Iris pigment epithelial cell (primary cell): ENCODE data around the gene DHRS12.

Experiments used
- DNase-seq: peaks from one replicate; pipeline ENCODE4 v3.0.0-alpha.2; 2011; ENCODE audit warnings: low read depth

The DHRS12 gene

DNA sequence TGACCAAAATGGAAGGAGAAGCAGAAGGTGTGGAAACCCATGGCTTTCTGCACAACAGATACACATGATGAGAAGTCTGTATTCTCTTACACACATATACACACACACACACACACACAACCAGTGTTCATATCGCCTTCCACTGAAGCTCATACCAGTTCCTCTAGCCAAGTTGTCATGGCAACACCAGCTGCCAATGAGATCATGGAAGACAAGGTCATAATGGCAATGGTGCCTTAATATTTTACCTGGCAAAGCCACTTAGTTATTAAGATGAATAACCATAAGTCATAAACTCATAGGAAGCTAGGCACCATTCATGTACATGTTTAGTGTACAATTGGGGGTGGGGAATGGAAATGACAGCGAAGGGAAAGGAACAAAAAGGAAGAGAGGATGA, 2.6 kb upstream of the DHRS12 start:
- DNase-seq = peak; percentile 53

- DNase-seq = no peak
Observed at GRCh38 chr13:51805925-51806324, 2.0 kb upstream of the DHRS12 start.

DNA sequence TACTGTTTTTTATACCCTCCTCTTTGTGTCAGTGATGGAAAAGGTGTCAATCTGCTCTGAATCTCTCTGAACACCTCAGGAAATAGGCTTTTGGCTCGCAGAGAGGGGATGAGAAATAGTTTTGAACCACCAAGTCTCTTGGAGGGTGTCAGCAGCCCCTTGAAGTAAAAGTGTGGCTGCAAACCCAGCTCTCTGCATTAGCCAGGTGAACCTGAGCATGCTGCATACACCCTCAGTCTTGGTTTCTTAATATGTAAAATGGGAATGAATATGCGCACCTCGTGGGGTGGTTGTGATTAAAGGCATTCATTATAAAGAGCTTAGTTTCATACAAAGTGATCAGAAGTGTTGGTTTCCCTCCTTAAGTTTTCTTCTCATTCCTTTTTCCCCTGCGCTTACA, 1.4 kb upstream of the DHRS12 start:
- DNase-seq = no peak

GRCh38 chr13:51804295-51805172, 571 bp upstream of the DHRS12 start:
- no peak for DNase-seq

GRCh38 chr13:51802631-51803418, 1.1 kb downstream of the DHRS12 start:
- no peak for DNase-seq

DNA sequence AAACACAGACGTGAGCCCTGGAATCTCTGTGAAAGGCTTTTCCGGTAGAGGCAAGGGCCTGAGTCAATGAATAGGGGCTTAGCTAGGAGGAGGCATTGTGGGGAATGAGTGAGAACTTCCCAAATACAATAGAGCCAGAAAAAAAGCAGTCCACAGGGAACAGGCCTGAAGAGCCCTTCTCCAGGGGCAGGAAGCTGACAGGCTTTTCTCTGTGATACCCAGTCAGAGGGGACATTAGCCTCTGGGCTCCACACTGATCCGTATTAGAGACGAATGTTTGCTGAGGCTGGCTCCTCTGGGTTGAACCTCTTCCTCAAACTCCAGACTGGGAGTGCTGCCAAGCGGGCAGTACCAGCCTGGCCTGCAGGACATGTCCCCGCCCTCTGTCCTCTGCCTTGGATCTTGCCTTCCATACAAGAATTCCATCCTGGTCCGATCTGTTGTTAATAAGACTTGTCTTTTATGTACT, 2.3 kb downstream of the DHRS12 start:
- DNase-seq = no peak

GRCh38 chr13:51800486-51800885, 3.5 kb downstream of the DHRS12 start:
- no peak for DNase-seq

DNA sequence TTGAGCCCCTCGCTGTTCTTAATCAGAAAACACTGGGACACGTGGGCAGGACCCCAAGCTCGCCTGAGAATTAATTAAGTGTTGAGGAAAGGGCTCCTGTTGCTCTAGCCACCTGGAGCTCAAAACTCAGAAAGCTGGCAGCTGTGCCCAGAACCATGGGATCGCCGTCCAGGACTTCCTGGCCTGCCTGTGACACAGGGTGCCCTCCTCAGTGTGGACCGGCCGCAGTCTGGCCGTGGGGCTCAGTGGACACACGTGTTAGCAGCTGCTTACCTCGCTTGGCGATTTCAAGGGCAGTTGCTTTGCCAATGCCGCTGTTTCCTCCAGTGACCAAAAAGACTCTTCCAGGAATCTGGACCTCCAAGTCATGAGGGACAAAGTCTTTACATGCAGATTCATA, 4.7 kb downstream of the DHRS12 start:
- no peak for DNase-seq

- DNase-seq = peak; percentile 63
Observed at GRCh38 chr13:51797664-51798488, 6.1 kb downstream of the DHRS12 start.

DNA sequence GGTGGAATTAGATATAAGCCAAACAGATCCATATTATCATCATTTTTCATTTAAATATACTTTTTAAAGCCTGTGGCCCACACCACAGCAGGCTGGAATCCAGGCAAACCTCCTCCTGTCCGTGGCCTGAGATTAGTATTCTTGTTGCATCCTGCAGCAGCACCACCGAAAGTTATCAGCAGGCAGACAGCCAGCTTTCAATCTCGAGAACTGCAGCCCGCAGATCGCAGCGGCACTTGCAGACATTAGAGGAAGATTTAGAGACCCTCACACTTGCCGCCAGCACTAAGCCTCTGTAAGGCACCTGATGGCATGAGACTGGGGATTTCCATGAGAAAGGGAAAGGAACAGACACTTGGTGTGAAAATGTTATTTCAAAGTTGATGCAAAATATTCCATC, 7.4 kb downstream of the DHRS12 start:
- no peak for DNase-seq

- DNase-seq = no peak
Observed at GRCh38 chr13:51795419-51795818, 8.5 kb downstream of the DHRS12 start.

GRCh38 chr13:51794964-51795363, 9.0 kb downstream of the DHRS12 start:
- DNase-seq = no peak

DNA sequence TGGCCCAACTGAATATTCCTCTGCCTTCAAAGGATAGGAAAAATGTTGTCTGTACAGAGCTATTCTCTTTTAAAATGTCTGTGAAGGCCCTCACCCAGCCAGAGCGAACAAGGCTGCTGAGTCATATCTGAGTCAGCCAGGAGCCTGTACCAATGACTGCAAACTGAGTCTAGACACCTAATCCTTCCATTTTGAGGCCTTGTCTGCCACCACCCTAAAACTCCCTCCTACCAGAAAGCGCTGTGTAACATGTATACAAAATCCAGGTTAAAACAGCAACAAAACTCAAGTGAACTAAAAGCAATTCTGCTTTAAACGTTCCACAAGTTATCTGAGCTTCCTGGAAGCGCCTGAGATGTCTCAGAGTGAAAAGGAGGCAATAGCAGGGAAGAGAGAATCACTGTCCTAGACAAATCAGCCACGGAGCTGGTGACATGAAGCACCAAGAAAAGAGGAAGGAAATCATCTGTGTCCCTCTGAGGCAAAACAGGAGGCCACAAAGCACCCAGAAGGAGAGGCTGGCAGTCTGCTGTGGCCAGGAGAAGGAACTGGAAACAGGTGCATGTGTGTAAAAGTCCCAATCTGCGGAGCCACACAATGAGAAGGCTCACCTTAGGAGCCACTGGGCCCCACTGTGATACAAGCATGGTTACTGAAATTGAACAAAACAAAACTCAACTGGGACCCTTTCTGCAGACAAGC, 10.2 kb downstream of the DHRS12 start:
- peak; percentile 95 for DNase-seq

DNA sequence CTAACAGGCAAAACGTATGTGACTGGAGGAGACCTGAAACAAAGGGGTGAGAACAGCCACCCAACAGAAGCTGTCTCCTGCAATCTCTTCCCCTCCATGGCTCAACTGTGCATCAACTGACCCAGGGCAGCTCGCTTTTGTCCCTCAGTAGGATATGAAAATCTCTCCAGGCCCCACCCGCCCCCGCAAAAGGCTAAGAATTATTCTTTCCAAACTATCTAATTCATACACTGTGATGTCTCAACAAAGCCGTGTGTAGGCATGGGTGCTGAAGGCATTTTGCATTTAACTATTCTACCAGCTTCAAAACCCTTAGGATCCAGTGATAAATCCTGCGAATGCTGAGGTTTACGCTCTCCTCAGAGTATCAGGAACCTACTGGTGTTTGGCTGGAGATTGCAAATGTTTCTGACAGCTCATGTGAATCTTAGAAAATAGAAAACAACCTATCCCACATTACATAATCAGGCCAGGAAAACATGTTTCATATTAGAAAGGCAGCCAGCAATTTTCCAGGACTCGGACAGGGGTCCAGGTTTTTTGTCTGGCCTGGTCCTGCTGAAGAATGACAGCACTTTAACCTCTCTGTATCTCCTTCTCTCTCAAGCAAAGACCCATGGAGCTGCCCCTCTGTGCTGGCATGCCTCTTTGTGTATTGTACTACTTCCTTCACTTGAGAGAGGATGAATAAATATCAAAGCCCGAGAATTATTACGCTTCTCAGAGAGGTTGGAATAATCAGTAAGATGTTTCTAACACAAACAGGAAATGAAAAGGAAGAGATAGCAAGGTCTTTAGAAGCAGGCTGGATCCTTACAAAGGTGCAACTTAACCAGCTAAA, 17.3 kb downstream of the DHRS12 start:
- DNase-seq = no peak

- DNase-seq = no peak
Observed at GRCh38 chr13:51785712-51786424, 18.1 kb downstream of the DHRS12 start.

DNA sequence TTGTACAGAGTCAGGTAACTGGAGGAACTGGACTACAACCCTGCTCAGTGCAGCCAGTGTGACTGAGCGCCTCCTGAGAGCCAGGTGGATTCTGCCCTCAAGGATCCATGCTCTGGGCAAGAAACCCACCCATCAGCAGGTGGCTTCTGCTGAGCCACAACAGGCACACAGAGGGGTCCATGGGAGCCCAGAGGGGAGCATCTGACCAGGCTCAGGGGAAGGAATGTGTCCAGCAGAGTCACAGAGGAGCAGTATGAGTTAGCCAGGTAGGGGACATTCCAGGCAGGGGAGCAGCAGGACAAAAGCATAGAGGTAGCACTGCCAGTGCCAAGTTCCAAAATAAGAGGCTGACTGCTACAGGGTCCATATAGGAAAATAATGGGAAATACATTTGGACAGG, 19.9 kb downstream of the DHRS12 start:
- no peak for DNase-seq

DNA sequence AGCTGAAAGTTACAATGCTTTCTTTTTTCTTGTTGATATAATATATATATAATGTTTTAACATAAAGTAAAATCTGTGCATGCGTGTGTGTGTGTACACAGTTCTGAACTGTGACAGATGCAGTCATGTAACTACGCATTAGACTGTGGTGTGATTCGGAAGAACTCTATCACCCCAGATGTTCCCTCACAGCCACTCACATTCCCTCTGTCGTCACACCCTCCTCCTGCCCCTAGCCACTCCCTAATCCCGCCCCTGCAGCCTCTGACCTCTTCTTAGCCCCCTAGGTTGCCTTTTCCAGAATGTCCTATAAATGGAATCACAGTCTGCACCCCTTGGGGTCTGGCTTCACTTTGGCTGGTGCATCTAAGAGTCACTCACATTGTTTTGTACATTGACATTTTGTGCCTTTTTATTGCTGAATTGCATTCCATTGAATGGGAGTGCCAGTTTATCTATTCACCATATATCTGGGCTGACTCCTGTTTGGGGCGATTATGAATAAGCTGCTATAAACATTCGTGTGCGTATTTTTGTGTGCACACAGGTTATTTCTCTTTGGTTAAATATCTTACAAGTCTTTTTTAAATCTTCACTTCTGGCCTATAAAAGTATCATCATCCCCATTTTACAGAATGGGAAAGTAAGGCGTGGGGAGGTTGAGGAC, 20.4 kb downstream of the DHRS12 start:
- no peak for DNase-seq

GRCh38 chr13:51782026-51782710, 21.8 kb downstream of the DHRS12 start:
- DNase-seq = no peak
